ENCODE data around the gene EPHB1.

The EPHB1 gene

DNA sequence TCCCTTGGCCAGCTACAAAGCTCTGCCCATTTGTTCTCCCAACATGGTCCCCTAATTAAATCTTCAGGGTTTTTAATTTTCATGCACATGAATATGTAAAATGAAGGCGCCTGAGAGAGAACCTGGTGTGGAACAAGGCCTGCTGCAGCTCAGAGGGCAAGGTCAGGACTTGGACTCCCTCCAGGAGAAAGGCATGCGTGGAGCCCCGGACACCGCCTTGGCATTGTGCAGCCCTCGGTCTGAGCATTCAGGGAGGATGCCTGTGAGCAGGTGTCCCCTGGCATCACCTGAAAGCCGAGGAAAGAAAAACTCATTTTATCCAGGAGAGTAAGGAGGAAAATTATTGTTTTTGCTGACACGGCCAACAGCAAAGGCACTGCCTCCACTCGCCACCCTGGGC, 33.8 kb upstream of the EPHB1 start:
- Histone ChIP-seq H3K4me3 (ENCODE audit: low read depth in 1 of 2, low read length in 1 of 2) (no peak overlapping the region), H3K27me3 (no peaks in the 10 kb centered on the region), H3K4me1 (ENCODE audit: control insufficient read depth in 1 of 2, insufficient read depth in 1 of 2, low read depth in 1 of 2, low read length in 1 of 2) (no peaks in the 10 kb centered on the region), H3K27ac (no peak overlapping the region), H3K36me3 (no peaks in the 10 kb centered on the region), H3K9me3 (no peaks in the 10 kb centered on the region)
- TF ChIP-seq, protein P1, sequence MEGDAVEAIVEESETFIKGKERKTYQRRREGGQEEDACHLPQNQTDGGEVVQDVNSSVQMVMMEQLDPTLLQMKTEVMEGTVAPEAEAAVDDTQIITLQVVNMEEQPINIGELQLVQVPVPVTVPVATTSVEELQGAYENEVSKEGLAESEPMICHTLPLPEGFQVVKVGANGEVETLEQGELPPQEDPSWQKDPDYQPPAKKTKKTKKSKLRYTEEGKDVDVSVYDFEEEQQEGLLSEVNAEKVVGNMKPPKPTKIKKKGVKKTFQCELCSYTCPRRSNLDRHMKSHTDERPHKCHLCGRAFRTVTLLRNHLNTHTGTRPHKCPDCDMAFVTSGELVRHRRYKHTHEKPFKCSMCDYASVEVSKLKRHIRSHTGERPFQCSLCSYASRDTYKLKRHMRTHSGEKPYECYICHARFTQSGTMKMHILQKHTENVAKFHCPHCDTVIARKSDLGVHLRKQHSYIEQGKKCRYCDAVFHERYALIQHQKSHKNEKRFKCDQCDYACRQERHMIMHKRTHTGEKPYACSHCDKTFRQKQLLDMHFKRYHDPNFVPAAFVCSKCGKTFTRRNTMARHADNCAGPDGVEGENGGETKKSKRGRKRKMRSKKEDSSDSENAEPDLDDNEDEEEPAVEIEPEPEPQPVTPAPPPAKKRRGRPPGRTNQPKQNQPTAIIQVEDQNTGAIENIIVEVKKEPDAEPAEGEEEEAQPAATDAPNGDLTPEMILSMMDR (IDR thresholded peaks at IDR 0.05): no peak

- Histone ChIP-seq H3K4me1 (ENCODE audit: control insufficient read depth in 1 of 2, insufficient read depth in 1 of 2, low read depth in 1 of 2, low read length in 1 of 2) (no peaks in the 10 kb centered on the region), H3K4me3 (ENCODE audit: low read depth in 1 of 2, low read length in 1 of 2) (no peak overlapping the region), H3K9me3 (no peaks in the 10 kb centered on the region), H3K27ac (no peak overlapping the region), H3K36me3 (no peaks in the 10 kb centered on the region), H3K27me3 (no peaks in the 10 kb centered on the region)
- TF ChIP-seq, protein P1 (IDR thresholded peaks at IDR 0.05): no peak
Observed at GRCh38 chr3:134762016-134762415, 33.0 kb upstream of the EPHB1 start.

- H3K9me3 ChIP-seq: no peaks in the 10 kb centered on the region
- TF ChIP-seq, protein P1 (IDR thresholded peaks at IDR 0.05): no peak
- H3K4me1 ChIP-seq (ENCODE audit: control insufficient read depth in 1 of 2, insufficient read depth in 1 of 2, low read depth in 1 of 2, low read length in 1 of 2): no peaks in the 10 kb centered on the region
- no peak overlapping the region for H3K27ac ChIP-seq
- H3K27me3 ChIP-seq: no peaks in the 10 kb centered on the region
- H3K4me3 ChIP-seq (ENCODE audit: low read depth in 1 of 2, low read length in 1 of 2): no peak overlapping the region
- no peaks in the 10 kb centered on the region for H3K36me3 ChIP-seq
Observed at GRCh38 chr3:134765468-134765867, 29.6 kb upstream of the EPHB1 start.

DNA sequence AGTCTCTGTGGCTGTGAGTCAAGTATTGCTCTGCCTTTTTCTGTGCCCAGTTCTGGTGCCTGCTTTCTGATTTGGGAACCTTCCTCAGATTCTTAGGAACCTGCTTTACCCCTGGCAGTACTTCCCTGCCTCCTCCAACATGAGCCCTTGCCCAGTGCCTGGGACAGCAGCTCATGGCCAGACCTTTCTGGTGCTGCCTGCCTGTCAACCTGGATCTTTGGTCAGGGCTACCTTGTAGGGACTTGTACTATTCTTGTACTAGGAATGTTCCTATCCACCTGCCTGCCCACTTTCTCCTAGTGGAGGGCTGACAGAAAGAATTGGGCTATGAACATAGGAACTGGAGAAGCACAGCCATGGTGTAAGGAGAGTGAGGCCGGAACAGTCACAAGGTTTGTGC, 28.8 kb upstream of the EPHB1 start:
- Histone ChIP-seq H3K36me3 (no peaks in the 10 kb centered on the region), H3K4me3 (ENCODE audit: low read depth in 1 of 2, low read length in 1 of 2) (no peak overlapping the region), H3K4me1 (ENCODE audit: control insufficient read depth in 1 of 2, insufficient read depth in 1 of 2, low read depth in 1 of 2, low read length in 1 of 2) (no peaks in the 10 kb centered on the region), H3K27me3 (no peaks in the 10 kb centered on the region), H3K9me3 (no peaks in the 10 kb centered on the region), H3K27ac (no peak overlapping the region)
- TF ChIP-seq, protein P1 (IDR thresholded peaks at IDR 0.05): no peak

DNA sequence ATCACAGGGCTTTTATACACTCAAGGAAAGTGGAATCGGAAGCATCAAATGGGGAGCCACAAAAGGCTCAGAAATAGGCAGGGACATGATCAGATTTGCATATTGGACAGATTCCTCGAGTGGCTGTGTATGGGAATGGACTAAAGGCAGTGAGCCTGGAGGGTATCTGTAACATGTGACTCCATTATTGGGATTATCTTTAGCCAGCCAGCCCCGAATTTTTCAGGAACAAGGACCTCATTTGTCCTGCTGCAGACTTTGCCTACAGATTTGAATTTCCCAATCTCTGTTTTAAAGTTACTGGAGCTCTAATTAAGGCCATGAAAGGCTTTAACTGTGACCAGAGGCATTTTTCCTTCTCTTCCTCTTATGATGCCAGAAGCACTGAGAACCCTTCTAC, 26.9 kb upstream of the EPHB1 start:
- no peaks in the 10 kb centered on the region for H3K4me1 ChIP-seq (ENCODE audit: control insufficient read depth in 1 of 2, insufficient read depth in 1 of 2, low read depth in 1 of 2, low read length in 1 of 2)
- H3K4me3 ChIP-seq (ENCODE audit: low read depth in 1 of 2, low read length in 1 of 2): no peak overlapping the region
- no peaks in the 10 kb centered on the region for H3K36me3 ChIP-seq
- no peak overlapping the region for H3K27ac ChIP-seq
- TF ChIP-seq, protein P1 (IDR thresholded peaks at IDR 0.05): no peak
- H3K27me3 ChIP-seq: no peaks in the 10 kb centered on the region
- no peaks in the 10 kb centered on the region for H3K9me3 ChIP-seq

DNA sequence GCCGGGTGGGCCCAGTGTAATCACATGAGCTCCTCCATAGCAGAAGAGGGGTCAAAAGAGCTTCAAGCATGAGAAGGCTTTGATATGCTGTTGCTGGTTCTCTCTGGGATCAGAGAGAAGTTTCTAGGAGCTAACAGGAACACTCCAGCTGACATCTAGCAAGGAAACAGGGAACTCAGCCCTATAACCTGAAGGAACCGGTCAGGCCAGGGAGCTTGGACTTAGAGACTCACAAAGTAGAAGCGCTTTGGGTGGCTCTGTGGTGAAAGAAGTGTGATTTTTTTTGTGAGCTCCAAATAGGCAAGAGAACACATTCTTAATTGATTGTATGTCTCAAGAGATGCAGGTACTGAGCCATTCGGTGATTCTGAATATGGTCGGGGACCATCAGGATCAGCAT, 26.2 kb upstream of the EPHB1 start:
- H3K4me1 ChIP-seq (ENCODE audit: control insufficient read depth in 1 of 2, insufficient read depth in 1 of 2, low read depth in 1 of 2, low read length in 1 of 2): no peaks in the 10 kb centered on the region
- TF ChIP-seq, protein P1 (IDR thresholded peaks at IDR 0.05): no peak
- H3K9me3 ChIP-seq: no peaks in the 10 kb centered on the region
- H3K27ac ChIP-seq: no peak overlapping the region
- H3K4me3 ChIP-seq (ENCODE audit: low read depth in 1 of 2, low read length in 1 of 2): no peak overlapping the region
- H3K27me3 ChIP-seq: no peaks in the 10 kb centered on the region
- no peaks in the 10 kb centered on the region for H3K36me3 ChIP-seq

Measured in neutrophil (primary cell).